Trophoblast cell (in vitro differentiated cells and primary cell): Measurements from ENCODE around the gene HOXD3.

Source experiments
- DNase-seq, 2 donors: peaks; one replicate each; pipeline ENCODE4 v3.0.0-alpha.2; 2016
- H2AFZ ChIP-seq: 2 replicates; pipeline ENCODE4 v1.6.1; 2013; ENCODE audit warnings: low read length, moderate library complexity, mild to moderate bottlenecking; ENCODE audit not compliant: insufficient read depth, poor library complexity
- H2AK5ac ChIP-seq: 2 replicates; pipeline ENCODE4 v1.6.1; 2013; ENCODE audit warnings: mild to moderate bottlenecking, low read length
- H2BK120ac ChIP-seq: 2 replicates; pipeline ENCODE4 v1.6.1; 2013; ENCODE audit warnings: low read length, mild to moderate bottlenecking, moderate library complexity; ENCODE audit not compliant: insufficient read depth, poor library complexity
- H2BK12ac ChIP-seq: 2 replicates; pipeline ENCODE4 v1.6.1; 2013; ENCODE audit warnings: mild to moderate bottlenecking, low read length, moderate library complexity
- H2BK5ac ChIP-seq: 2 replicates; pipeline ENCODE4 v1.6.1; 2013; ENCODE audit warnings: low read length, low read depth, moderate library complexity, mild to moderate bottlenecking; ENCODE audit not compliant: poor library complexity
- H3K14ac ChIP-seq: 2 replicates; pipeline ENCODE4 v1.6.1; 2013; ENCODE audit warnings: mild to moderate bottlenecking, low read length
- H3K18ac ChIP-seq: 2 replicates; pipeline ENCODE4 v1.6.1; 2013; ENCODE audit warnings: mild to moderate bottlenecking, low read length
- H3K23ac ChIP-seq: 2 replicates; pipeline ENCODE4 v1.6.1; 2013; ENCODE audit warnings: low read length
- H3K27ac ChIP-seq: 2 replicates; pipeline ENCODE4 v1.5.1; 2013; ENCODE audit warnings: low read depth, mild to moderate bottlenecking, inconsistent platforms, low read length, moderate library complexity
- H3K27me3 ChIP-seq: 2 replicates; pipeline ENCODE4 v1.6.1; 2013; ENCODE audit warnings: inconsistent platforms, mild to moderate bottlenecking, low read length, moderate library complexity; ENCODE audit not compliant: insufficient read depth
- H3K36me3 ChIP-seq, 2 experiments: 1 replicate in 1 of 2; 2 replicates in 1 of 2; pipeline ENCODE4 v1.6.1; 2013; ENCODE audit warnings: low read length in 2 of 2, mild to moderate bottlenecking in 2 of 2, moderate library complexity in 1 of 2; ENCODE audit not compliant: insufficient read depth in 2 of 2, control insufficient read depth in 1 of 2
- H3K4ac ChIP-seq: 2 replicates; pipeline ENCODE4 v1.6.1; 2013; ENCODE audit warnings: low read depth, mild to moderate bottlenecking, low read length, moderate library complexity
- H3K4me1 ChIP-seq, 2 experiments: 1 replicate in 1 of 2; 2 replicates in 1 of 2; pipeline ENCODE4 v1.6.1; 2013; ENCODE audit warnings: low read length in 2 of 2, mild to moderate bottlenecking in 2 of 2, moderate library complexity in 1 of 2; ENCODE audit not compliant: insufficient read depth in 2 of 2, control insufficient read depth in 1 of 2
- H3K4me2 ChIP-seq: 2 replicates; pipeline ENCODE4 v1.6.1; 2013; ENCODE audit warnings: inconsistent platforms, mild to moderate bottlenecking, low read length, moderate library complexity
- H3K4me3 ChIP-seq: 2 replicates; pipeline ENCODE4 v1.5.1; 2013; ENCODE audit warnings: mild to moderate bottlenecking, low read depth, low read length, inconsistent platforms
- H3K79me1 ChIP-seq: one replicate; pipeline ENCODE4 v1.6.1; 2013; ENCODE audit warnings: low read length
- H3K79me2 ChIP-seq: 2 replicates; pipeline ENCODE4 v1.6.1; 2013; ENCODE audit warnings: low read length, mild to moderate bottlenecking; ENCODE audit not compliant: control insufficient read depth, insufficient read depth, poor library complexity
- H3K9ac ChIP-seq: 2 replicates; pipeline ENCODE4 v1.6.1; 2013; ENCODE audit warnings: mild to moderate bottlenecking, low read length
- H3K9me3 ChIP-seq: 2 replicates; pipeline ENCODE4 v1.6.1; 2013; ENCODE audit warnings: low read depth, mild to moderate bottlenecking, control low read depth, inconsistent platforms, low read length; ENCODE audit not compliant: insufficient read depth
- H4K12ac ChIP-seq: 2 replicates; pipeline ENCODE4 v1.6.1; 2013; ENCODE audit warnings: low read depth, mild to moderate bottlenecking, low read length, moderate library complexity
- H4K8ac ChIP-seq: 2 replicates; pipeline ENCODE4 v1.6.1; 2013; ENCODE audit warnings: low read depth, mild to moderate bottlenecking, low read length, moderate library complexity
- H4K91ac ChIP-seq: one replicate; pipeline ENCODE4 v1.6.1; 2013; ENCODE audit warnings: low read depth, mild to moderate bottlenecking, low read length, moderate library complexity
- WGBS: extraction: QIAGEN DNeasy Blood & Tissue Kit; methylation state at CpG from one replicate; pipeline ENCODE4 v1.1.7; 2013; ENCODE audit warnings: missing lambda C conversion rate; ENCODE audit not compliant: insufficient read length, insufficient coverage; ENCODE audit errors: extremely low coverage; 5-methylcytosine and 5-hydroxymethylcytosine counted together

The HOXD3 gene

DNA sequence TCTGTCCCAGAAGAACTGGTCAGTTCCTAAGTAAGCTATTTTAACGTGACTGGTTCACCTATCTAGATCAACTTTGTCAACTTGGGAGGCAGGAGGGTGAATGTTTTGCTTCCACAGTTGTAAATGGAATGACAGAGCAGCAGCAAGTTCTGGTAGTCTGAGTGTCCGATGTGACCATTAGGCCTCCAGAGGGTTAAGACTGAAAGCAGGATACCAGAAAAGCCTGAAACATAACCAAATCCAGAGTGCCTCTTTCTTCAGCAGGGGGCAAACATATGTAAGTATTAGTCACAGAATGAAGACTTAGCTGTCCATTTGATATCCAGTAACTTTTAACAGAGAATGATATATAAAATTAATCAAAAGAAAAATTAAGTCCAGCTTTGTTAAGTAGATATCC lies 9.2 kb downstream of the HOXD3 start:
- Histone ChIP-seq H4K8ac (no peak overlapping the region), H3K36me3 (no peaks in the 10 kb centered on the region), H3K27ac (no peak overlapping the region), H3K14ac (no peak overlapping the region), H3K9me3 (peaks cover 14% of the 10 kb centered on the region), H2AFZ (no peak overlapping the region), H3K79me1 (no peaks in the 10 kb centered on the region), H3K18ac (no peak overlapping the region), H3K4ac (no peak overlapping the region), H4K91ac (no peak overlapping the region), H2BK120ac (no peak overlapping the region), H3K4me2 (no peak overlapping the region), H2AK5ac (no peak overlapping the region), H2BK12ac (no peak overlapping the region), H3K27me3 (peaks cover 69% of the 10 kb centered on the region), H3K4me3 (no peak overlapping the region), H3K9ac (no peak overlapping the region), H2BK5ac (no peak overlapping the region), H4K12ac (no peak overlapping the region), H3K23ac (no peak overlapping the region), H3K79me2 (no peaks in the 10 kb centered on the region), H3K4me1 (no peaks in the 10 kb centered on the region)
- WGBS, result no CpG with 5 or more reads among the region's 2 CpGs
- no peak for DNase-seq

DNA sequence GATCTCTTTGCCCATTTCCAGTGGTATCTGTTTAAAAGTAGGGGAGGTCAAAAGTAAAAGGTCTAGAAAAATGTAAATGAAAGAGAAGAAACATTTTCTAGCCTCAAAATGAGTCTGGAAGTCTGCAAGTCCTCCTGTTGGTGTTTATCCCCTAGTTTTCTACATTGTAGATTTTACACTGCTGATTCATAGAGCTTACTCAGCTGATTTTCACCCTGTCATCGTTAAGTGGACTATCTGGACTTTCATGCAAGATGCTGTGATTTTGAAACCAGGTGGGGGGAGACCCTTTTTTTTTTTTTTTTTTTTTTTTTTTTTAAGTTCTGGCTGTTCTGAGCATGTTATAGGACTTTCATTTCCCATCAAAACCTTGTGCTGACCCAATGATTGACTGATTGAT lies 10.3 kb downstream of the HOXD3 start:
- Histone ChIP-seq H3K79me2 (no peaks in the 10 kb centered on the region), H3K27ac (no peak overlapping the region), H3K9me3 (peaks cover 21% of the 10 kb centered on the region), H4K12ac (no peak overlapping the region), H3K79me1 (no peaks in the 10 kb centered on the region), H4K8ac (no peak overlapping the region), H2BK120ac (no peak overlapping the region), H2AFZ (no peak overlapping the region), H3K4me3 (no peak overlapping the region), H2BK5ac (no peak overlapping the region), H2AK5ac (no peak overlapping the region), H3K27me3 (peaks cover 69% of the 10 kb centered on the region), H3K9ac (no peak overlapping the region), H3K18ac (no peak overlapping the region), H3K4me1 (peaks cover 0 to 6% of the 10 kb centered on the region in 2 experiments), H4K91ac (no peak overlapping the region), H3K36me3 (no peaks in the 10 kb centered on the region), H3K23ac (no peak overlapping the region), H3K4ac (no peak overlapping the region), H2BK12ac (no peak overlapping the region), H3K4me2 (no peak overlapping the region), H3K14ac (no peak overlapping the region)
- no peak for DNase-seq
- no CpG with 5 or more reads among the region's 1 CpG for WGBS

DNA sequence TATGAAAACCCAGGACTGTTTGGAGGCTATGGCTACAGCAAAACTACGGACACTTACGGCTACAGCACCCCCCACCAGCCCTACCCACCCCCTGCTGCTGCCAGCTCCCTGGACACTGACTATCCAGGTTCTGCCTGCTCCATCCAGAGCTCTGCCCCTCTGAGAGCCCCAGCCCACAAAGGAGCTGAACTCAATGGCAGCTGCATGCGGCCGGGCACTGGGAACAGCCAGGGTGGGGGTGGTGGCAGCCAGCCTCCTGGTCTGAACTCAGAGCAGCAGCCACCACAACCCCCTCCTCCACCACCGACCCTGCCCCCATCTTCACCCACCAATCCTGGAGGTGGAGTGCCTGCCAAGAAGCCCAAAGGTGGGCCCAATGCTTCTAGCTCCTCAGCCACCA lies 12.1 kb downstream of the HOXD3 start:
- H4K12ac ChIP-seq, result no peak overlapping the region
- no peak overlapping the region for H3K23ac ChIP-seq
- H2AFZ ChIP-seq, result no peak overlapping the region
- peaks cover 60% of the 10 kb centered on the region for H3K27me3 ChIP-seq
- H3K14ac ChIP-seq, result no peak overlapping the region
- H3K4me1 ChIP-seq, result peaks cover 0 to 6% of the 10 kb centered on the region in 2 experiments
- no peak overlapping the region for H2BK5ac ChIP-seq
- H3K27ac ChIP-seq, result no peak overlapping the region
- no peak overlapping the region for H2BK120ac ChIP-seq
- H3K18ac ChIP-seq, result no peak overlapping the region
- no peaks in the 10 kb centered on the region for H3K36me3 ChIP-seq
- no peak overlapping the region for H3K9ac ChIP-seq
- H3K79me2 ChIP-seq, result no peaks in the 10 kb centered on the region
- no peak overlapping the region for H4K91ac ChIP-seq
- no peak overlapping the region for H2AK5ac ChIP-seq
- DNase-seq, result no peak
- H3K79me1 ChIP-seq, result no peaks in the 10 kb centered on the region
- no peak overlapping the region for H3K4ac ChIP-seq
- no CpG with 5 or more reads among the region's 5 CpGs for WGBS
- no peak overlapping the region for H2BK12ac ChIP-seq
- H3K9me3 ChIP-seq, result peaks cover 12% of the 10 kb centered on the region
- H3K4me2 ChIP-seq, result no peak overlapping the region
- no peak overlapping the region for H4K8ac ChIP-seq
- H3K4me3 ChIP-seq, result no peak overlapping the region

DNA sequence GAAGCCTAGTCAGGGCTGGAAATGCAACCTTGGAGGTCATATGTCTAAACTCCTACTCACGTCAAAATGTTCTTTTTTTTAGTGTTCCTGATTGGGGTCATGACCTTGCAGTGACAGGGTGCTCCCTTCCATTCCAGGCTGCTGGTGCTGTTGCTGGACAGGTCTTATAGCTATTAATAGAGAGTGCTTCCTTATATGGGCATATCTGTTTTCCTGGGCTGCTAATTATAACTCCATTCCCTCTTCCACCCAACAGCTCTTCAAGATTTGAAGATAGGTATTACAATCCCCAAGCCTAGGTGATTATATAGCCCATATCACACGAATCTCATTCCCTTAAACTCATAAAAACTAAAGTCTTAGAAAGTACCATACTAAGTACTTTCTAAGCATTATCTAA lies 12.6 kb downstream of the HOXD3 start:
- H3K79me2 ChIP-seq, result no peaks in the 10 kb centered on the region
- no peak overlapping the region for H4K91ac ChIP-seq
- peaks cover 12% of the 10 kb centered on the region for H3K9me3 ChIP-seq
- no peak overlapping the region for H3K23ac ChIP-seq
- H3K18ac ChIP-seq, result no peak overlapping the region
- no peak overlapping the region for H2AK5ac ChIP-seq
- no peak overlapping the region for H2AFZ ChIP-seq
- no peak overlapping the region for H3K27ac ChIP-seq
- no peak overlapping the region for H2BK12ac ChIP-seq
- peaks cover 60% of the 10 kb centered on the region for H3K27me3 ChIP-seq
- H3K79me1 ChIP-seq, result no peaks in the 10 kb centered on the region
- H3K4me1 ChIP-seq, result peaks cover 0 to 6% of the 10 kb centered on the region in 2 experiments
- no peak overlapping the region for H4K8ac ChIP-seq
- no peak overlapping the region for H3K14ac ChIP-seq
- DNase-seq, result no peak
- no peak overlapping the region for H3K4me2 ChIP-seq
- no peak overlapping the region for H2BK5ac ChIP-seq
- WGBS, result no CpG with 5 or more reads among the region's 2 CpGs
- no peak overlapping the region for H3K4me3 ChIP-seq
- no peak overlapping the region for H3K9ac ChIP-seq
- no peak overlapping the region for H3K4ac ChIP-seq
- H4K12ac ChIP-seq, result no peak overlapping the region
- H2BK120ac ChIP-seq, result no peak overlapping the region
- H3K36me3 ChIP-seq, result no peaks in the 10 kb centered on the region
